GM18951 (cell line): ENCODE data around the gene TMEM254.

ENCODE experiments used
- POLR2A ChIP-seq: IDR thresholded peaks from 4 replicates; pipeline ENCODE4 v1.6.1; 2011; ENCODE audit warnings: mild to moderate bottlenecking; ENCODE audit not compliant: insufficient read length, insufficient read depth; ENCODE audit errors: extremely low read depth
- in situ Hi-C: fragments of 300-500 bp; cut with MboI; formaldehyde crosslinking; loops from one replicate; pipeline ENCODE4 v1.12.0; 2022; ENCODE audit warnings: low sequenced_read_pairs, mixed read lengths, inconsistent platforms; ENCODE audit not compliant: unreplicated experiment

Gene TMEM254

DNA sequence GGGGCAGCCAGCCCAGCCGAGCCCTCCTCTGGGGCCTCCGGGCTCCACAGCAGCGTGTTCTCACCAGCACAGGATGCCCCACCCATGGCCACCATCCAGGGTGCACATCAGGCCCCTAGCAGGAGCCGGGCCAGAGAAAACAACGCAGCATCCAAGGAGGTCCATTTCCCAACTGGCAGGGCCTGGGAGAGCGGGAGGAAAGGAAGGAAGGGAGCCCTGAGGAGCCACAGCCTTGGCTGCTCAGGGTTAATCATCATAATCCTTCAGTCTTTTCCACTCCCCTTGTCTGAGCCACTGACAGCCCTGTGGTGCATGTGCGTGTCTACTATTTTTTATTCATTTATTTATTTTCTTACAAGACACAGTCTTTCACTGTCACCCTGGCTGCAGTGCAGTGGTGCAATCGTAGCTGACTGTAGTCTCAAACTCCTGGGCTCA, 57.7 kb downstream of the TMEM254 start:
- no peak for TF ChIP-seq POLR2A
- in situ Hi-C loops: loop anchor here (10.0 kb wide), 1 partner anchor 631 kb away; no protein-coding TSS in a partner anchor

- no peak for TF ChIP-seq POLR2A
- in situ Hi-C loops: loop anchor here (10.0 kb wide), 1 partner anchor 632 kb away; no protein-coding TSS in a partner anchor
Measured at GRCh38 chr10:80137031-80137862, 58.8 kb downstream of the TMEM254 start.

DNA sequence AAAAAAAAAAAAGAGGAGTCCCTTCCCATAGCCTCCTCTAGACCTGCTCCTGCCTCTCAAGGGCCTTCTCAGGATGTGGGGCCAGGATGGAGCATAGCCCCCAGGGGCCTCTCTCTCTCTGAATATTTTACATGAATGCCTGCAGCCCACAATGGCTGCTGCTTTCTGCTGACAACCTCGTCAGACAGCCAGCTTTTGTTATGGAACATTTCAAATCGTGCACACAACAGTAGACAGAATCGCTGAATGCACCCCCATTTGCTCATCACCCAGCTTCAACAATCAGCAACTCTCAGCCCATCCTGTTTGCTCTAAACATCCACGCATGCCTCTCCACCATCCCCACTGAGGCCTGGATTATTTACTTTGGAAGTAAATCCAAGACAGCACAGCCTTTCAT, 59.5 kb downstream of the TMEM254 start:
- in situ Hi-C loops: loop anchor here (10.0 kb wide), 1 partner anchor 633 kb away; no protein-coding TSS in a partner anchor
- no peak for TF ChIP-seq POLR2A

GRCh38 chr10:80139265-80139664, 60.8 kb downstream of the TMEM254 start:
- no peak for TF ChIP-seq POLR2A
- in situ Hi-C loops: loop anchor here (10.0 kb wide), 1 partner anchor 634 kb away; no protein-coding TSS in a partner anchor

- in situ Hi-C loops: no loop called here
- no peak for TF ChIP-seq POLR2A
Measured at GRCh38 chr10:80140251-80140650, 61.8 kb downstream of the TMEM254 start.

DNA sequence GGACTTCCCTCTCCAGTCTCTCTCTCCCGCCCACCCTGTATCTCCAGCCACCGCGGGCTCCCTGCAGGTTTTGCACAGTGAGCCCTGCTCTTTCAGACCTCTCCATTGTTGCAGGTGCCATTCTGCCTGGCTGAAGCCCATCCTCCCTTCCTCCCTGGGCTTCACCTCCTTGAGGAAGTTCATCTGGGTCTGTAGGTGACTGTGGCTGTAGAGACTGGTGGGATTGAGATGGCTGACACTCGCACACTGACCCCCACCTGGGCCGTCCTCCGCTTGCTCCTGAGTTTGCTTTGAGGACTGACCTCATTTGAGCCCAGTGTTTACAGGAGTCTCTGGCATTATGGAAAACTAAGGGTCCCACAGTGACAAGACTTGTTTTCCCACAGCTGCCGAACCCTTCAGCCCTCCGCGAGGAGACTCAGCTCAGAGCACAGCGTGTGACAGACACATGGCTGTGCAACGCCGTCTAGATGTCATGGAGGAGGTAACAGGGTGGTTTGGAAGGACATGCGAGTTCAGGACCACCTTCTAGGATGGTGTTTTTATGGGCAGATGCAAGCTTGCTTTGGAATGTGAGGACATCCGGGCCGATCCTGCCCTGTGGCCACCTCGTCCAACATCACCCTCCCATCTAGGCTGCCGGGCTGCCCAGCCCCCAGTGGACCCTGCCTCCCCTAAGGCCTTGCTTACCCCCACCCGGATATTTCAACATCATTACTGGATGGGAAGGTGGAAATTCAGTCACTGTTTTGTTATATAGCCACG, 63.4 kb downstream of the TMEM254 start:
- in situ Hi-C loops: no loop called here
- TF ChIP-seq POLR2A: no peak
